ENCODE measurements around the gene PROSER1. TPM values are rescaled to one million over a fixed set of nuclear protein-coding genes. Genes with fewer than 3 reads are reported as not detected.

Gene PROSER1
- total and polyA plus RNA-seq, 4 donors, result 3.0 to 11.3 (median 7.3) TPM

- peaks cover 5 to 22% (median 18%) of the 10 kb centered on the region in 4 donors for H3K36me3 ChIP-seq (ENCODE audit: control insufficient read depth in 4 of 4, insufficient read depth in 3 of 4, low read depth in 1 of 4, low read length in 3 of 4)
- no peaks in the 10 kb centered on the region for H3K27me3 ChIP-seq (ENCODE audit: control insufficient read depth in 4 of 4, insufficient read depth in 4 of 4, low read length in 3 of 4)
- TF ChIP-seq FOXA2 (IDR thresholded peaks at IDR 0.05) (no peak), FOXA1 (IDR thresholded peaks at IDR 0.05) (no peak), GABPA (IDR thresholded peaks at IDR 0.05 in 1 of 2, conservative IDR thresholded peaks at IDR 0.05 in 1 of 2) (no peak), HNF4G (IDR thresholded peaks at IDR 0.05) (no peak), HNF4A (conservative IDR thresholded peaks at IDR 0.05) (no peak), RAD21 (IDR thresholded peaks at IDR 0.05) (no peak), EGR1 (IDR thresholded peaks at IDR 0.05; ENCODE audit: low read depth in 2 of 2) (no peak), MAX (IDR thresholded peaks at IDR 0.05) (no peak), RXRA (IDR thresholded peaks at IDR 0.05) (no peak), TAF1 (conservative IDR thresholded peaks at IDR 0.05) (no peak)
- TF ChIP-seq, protein P1, sequence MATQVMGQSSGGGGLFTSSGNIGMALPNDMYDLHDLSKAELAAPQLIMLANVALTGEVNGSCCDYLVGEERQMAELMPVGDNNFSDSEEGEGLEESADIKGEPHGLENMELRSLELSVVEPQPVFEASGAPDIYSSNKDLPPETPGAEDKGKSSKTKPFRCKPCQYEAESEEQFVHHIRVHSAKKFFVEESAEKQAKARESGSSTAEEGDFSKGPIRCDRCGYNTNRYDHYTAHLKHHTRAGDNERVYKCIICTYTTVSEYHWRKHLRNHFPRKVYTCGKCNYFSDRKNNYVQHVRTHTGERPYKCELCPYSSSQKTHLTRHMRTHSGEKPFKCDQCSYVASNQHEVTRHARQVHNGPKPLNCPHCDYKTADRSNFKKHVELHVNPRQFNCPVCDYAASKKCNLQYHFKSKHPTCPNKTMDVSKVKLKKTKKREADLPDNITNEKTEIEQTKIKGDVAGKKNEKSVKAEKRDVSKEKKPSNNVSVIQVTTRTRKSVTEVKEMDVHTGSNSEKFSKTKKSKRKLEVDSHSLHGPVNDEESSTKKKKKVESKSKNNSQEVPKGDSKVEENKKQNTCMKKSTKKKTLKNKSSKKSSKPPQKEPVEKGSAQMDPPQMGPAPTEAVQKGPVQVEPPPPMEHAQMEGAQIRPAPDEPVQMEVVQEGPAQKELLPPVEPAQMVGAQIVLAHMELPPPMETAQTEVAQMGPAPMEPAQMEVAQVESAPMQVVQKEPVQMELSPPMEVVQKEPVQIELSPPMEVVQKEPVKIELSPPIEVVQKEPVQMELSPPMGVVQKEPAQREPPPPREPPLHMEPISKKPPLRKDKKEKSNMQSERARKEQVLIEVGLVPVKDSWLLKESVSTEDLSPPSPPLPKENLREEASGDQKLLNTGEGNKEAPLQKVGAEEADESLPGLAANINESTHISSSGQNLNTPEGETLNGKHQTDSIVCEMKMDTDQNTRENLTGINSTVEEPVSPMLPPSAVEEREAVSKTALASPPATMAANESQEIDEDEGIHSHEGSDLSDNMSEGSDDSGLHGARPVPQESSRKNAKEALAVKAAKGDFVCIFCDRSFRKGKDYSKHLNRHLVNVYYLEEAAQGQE (IDR thresholded peaks at IDR 0.05), result no peak
- H3K4me1 ChIP-seq (ENCODE audit: control insufficient read depth in 4 of 4, insufficient read depth in 4 of 4, low read length in 3 of 4), result no peaks in the 10 kb centered on the region
- H3K9ac ChIP-seq (ENCODE audit: low read depth in 1 of 2, low read length in 2 of 2), result no peak overlapping the region
- DNase-seq (ENCODE audit: low spot score), result no peak
- H3K4me3 ChIP-seq (ENCODE audit: low read depth in 1 of 3, low read length in 3 of 3), result no peak overlapping the region
- H3K9me3 ChIP-seq (ENCODE audit: control insufficient read depth in 4 of 4, low read length in 3 of 4), result no peaks in the 10 kb centered on the region
- no peak overlapping the region for H3K27ac ChIP-seq (ENCODE audit: low read depth in 1 of 2, low read length in 2 of 2)
Observed at GRCh38 chr13:39048806-39049205, 10.9 kb upstream of the PROSER1 start.

GRCh38 chr13:39047560-39047959 is 9.7 kb upstream of the PROSER1 start:
- TF ChIP-seq EGR1 (IDR thresholded peaks at IDR 0.05; ENCODE audit: low read depth in 2 of 2), result no peak
- no peak for TF ChIP-seq HNF4G (IDR thresholded peaks at IDR 0.05)
- no peak for TF ChIP-seq HNF4A (conservative IDR thresholded peaks at IDR 0.05)
- TF ChIP-seq, protein P1 (IDR thresholded peaks at IDR 0.05), result no peak
- TF ChIP-seq FOXA1 (IDR thresholded peaks at IDR 0.05), result no peak
- TF ChIP-seq GABPA (IDR thresholded peaks at IDR 0.05 in 1 of 2, conservative IDR thresholded peaks at IDR 0.05 in 1 of 2), result no peak
- TF ChIP-seq RAD21 (IDR thresholded peaks at IDR 0.05), result no peak
- TF ChIP-seq, protein P2, sequence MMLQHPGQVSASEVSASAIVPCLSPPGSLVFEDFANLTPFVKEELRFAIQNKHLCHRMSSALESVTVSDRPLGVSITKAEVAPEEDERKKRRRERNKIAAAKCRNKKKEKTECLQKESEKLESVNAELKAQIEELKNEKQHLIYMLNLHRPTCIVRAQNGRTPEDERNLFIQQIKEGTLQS (IDR thresholded peaks at IDR 0.05), result no peak
- TF ChIP-seq RXRA (IDR thresholded peaks at IDR 0.05), result no peak
- no peak for TF ChIP-seq FOXA2 (IDR thresholded peaks at IDR 0.05)
- TF ChIP-seq, protein P3, sequence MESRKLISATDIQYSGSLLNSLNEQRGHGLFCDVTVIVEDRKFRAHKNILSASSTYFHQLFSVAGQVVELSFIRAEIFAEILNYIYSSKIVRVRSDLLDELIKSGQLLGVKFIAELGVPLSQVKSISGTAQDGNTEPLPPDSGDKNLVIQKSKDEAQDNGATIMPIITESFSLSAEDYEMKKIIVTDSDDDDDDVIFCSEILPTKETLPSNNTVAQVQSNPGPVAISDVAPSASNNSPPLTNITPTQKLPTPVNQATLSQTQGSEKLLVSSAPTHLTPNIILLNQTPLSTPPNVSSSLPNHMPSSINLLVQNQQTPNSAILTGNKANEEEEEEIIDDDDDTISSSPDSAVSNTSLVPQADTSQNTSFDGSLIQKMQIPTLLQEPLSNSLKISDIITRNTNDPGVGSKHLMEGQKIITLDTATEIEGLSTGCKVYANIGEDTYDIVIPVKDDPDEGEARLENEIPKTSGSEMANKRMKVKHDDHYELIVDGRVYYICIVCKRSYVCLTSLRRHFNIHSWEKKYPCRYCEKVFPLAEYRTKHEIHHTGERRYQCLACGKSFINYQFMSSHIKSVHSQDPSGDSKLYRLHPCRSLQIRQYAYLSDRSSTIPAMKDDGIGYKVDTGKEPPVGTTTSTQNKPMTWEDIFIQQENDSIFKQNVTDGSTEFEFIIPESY (IDR thresholded peaks at IDR 0.05), result no peak
- TF ChIP-seq, protein P4, sequence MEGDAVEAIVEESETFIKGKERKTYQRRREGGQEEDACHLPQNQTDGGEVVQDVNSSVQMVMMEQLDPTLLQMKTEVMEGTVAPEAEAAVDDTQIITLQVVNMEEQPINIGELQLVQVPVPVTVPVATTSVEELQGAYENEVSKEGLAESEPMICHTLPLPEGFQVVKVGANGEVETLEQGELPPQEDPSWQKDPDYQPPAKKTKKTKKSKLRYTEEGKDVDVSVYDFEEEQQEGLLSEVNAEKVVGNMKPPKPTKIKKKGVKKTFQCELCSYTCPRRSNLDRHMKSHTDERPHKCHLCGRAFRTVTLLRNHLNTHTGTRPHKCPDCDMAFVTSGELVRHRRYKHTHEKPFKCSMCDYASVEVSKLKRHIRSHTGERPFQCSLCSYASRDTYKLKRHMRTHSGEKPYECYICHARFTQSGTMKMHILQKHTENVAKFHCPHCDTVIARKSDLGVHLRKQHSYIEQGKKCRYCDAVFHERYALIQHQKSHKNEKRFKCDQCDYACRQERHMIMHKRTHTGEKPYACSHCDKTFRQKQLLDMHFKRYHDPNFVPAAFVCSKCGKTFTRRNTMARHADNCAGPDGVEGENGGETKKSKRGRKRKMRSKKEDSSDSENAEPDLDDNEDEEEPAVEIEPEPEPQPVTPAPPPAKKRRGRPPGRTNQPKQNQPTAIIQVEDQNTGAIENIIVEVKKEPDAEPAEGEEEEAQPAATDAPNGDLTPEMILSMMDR (IDR thresholded peaks at IDR 0.05; ENCODE audit: low read depth, low read length, missing input control), result no peak
- TF ChIP-seq JUND (IDR thresholded peaks at IDR 0.05), result no peak
- TF ChIP-seq TAF1 (conservative IDR thresholded peaks at IDR 0.05), result no peak
- no peak for TF ChIP-seq NR2F2 (IDR thresholded peaks at IDR 0.05)
- TF ChIP-seq SP1 (IDR thresholded peaks at IDR 0.05), result no peak
- TF ChIP-seq MAX (IDR thresholded peaks at IDR 0.05), result no peak
- no peak for TF ChIP-seq YY1 (IDR thresholded peaks at IDR 0.05)
- Histone ChIP-seq H3K4me1 (ENCODE audit: control insufficient read depth in 4 of 4, insufficient read depth in 4 of 4, low read length in 3 of 4) (no peaks in the 10 kb centered on the region), H3K9ac (ENCODE audit: low read depth in 1 of 2, low read length in 2 of 2) (no peak overlapping the region), H3K27me3 (ENCODE audit: control insufficient read depth in 4 of 4, insufficient read depth in 4 of 4, low read length in 3 of 4) (no peaks in the 10 kb centered on the region), H3K36me3 (ENCODE audit: control insufficient read depth in 4 of 4, insufficient read depth in 3 of 4, low read depth in 1 of 4, low read length in 3 of 4) (peaks cover 5 to 23% (median 16%) of the 10 kb centered on the region in 4 donors), H3K27ac (ENCODE audit: low read depth in 1 of 2, low read length in 2 of 2) (no peak overlapping the region), H3K9me3 (ENCODE audit: control insufficient read depth in 4 of 4, low read length in 3 of 4) (no peaks in the 10 kb centered on the region), H3K4me3 (ENCODE audit: low read depth in 1 of 3, low read length in 3 of 3) (no peak overlapping the region)
- WGBS, result 50% methylated on average over 2 of the region's 2 CpGs
- DNase-seq (ENCODE audit: low spot score), result no peak

All from liver (tissue), 9 donors.